Neural progenitor cell (in vitro differentiated cells): ENCODE data around the gene ADCY5. TPM values are rescaled to one million over a fixed set of nuclear protein-coding genes. Genes with fewer than 3 reads are reported as not detected.

Source experiments
- DNase-seq: peaks from one replicate; pipeline ENCODE4 v3.0.0-alpha.2; 2016; ENCODE audit warnings: low spot score
- H2AFZ ChIP-seq: fragments of 200-600 bp; sonication (generic); replicated peaks from 2 replicates; pipeline ENCODE4 v1.6.1; 2016; ENCODE audit warnings: antibody characterized with exemption
- H3F3A ChIP-seq: fragments of 200-600 bp; sonication (generic); 2 replicates; pipeline ENCODE4 v1.6.1; 2016; ENCODE audit warnings: antibody characterized with exemption, low read depth
- H3K27ac ChIP-seq: fragments of 200-600 bp; sonication (generic); 2 replicates; pipeline ENCODE4 v1.5.1; 2016; ENCODE audit warnings: mild to moderate bottlenecking
- H3K27me3 ChIP-seq: fragments of 200-600 bp; sonication (generic); 2 replicates; pipeline ENCODE4 v1.6.1; 2016; ENCODE audit warnings: mild to moderate bottlenecking, moderate library complexity
- H3K36me3 ChIP-seq: fragments of 200-600 bp; sonication (generic); 2 replicates; pipeline ENCODE4 v1.5.1; 2016
- H3K4me1 ChIP-seq: fragments of 200-600 bp; sonication (generic); 2 replicates; pipeline ENCODE4 v1.6.1; 2016; ENCODE audit warnings: mixed run types
- H3K4me2 ChIP-seq: fragments of 200-600 bp; sonication (generic); 2 replicates; pipeline ENCODE4 v1.6.1; 2016
- H3K4me3 ChIP-seq: fragments of 200-600 bp; sonication (generic); 2 replicates; pipeline ENCODE4 v1.5.1; 2016
- H3K79me2 ChIP-seq: fragments of 200-600 bp; sonication (generic); 2 replicates; pipeline ENCODE4 v1.6.1; 2016; ENCODE audit warnings: low read depth
- H3K9ac ChIP-seq: fragments of 200-600 bp; sonication (generic); 2 replicates; pipeline ENCODE4 v1.6.1; 2016
- H3K9me3 ChIP-seq: fragments of 200-600 bp; sonication (generic); 2 replicates; pipeline ENCODE4 v1.5.1; 2016; ENCODE audit warnings: low read depth
- H4K20me1 ChIP-seq: fragments of 200-600 bp; sonication (generic); 2 replicates; pipeline ENCODE4 v1.6.1; 2016; ENCODE audit warnings: low read depth
- H3K27ac Mint-ChIP-seq: 3 replicates; pipeline ENCODE4 v1.8.0; 2021; ENCODE audit warnings: mixed read lengths
- H3K27me3 Mint-ChIP-seq: 2 replicates; pipeline ENCODE4 v1.8.0; 2022; ENCODE audit warnings: low read depth, mild to moderate bottlenecking, inconsistent platforms, moderate library complexity, mixed read lengths; ENCODE audit not compliant: insufficient read depth
- H3K36me3 Mint-ChIP-seq: 3 replicates; pipeline ENCODE4 v1.8.0; 2021; ENCODE audit warnings: mixed read lengths
- H3K4me1 Mint-ChIP-seq: 3 replicates; pipeline ENCODE4 v1.8.0; 2021; ENCODE audit warnings: mixed read lengths
- H3K4me3 Mint-ChIP-seq: 3 replicates; pipeline ENCODE4 v1.8.0; 2021; ENCODE audit warnings: mild to moderate bottlenecking, moderate library complexity, mixed read lengths
- H3K9me3 Mint-ChIP-seq: 3 replicates; pipeline ENCODE4 v1.8.0; 2020; ENCODE audit warnings: mixed read lengths
- CTCF ChIP-seq: fragments of 200-600 bp; sonication (generic); IDR thresholded peaks from 2 replicates; pipeline ENCODE4 v1.5.1; 2017; ENCODE audit warnings: antibody characterized with exemption, mild to moderate bottlenecking
- EZH2 ChIP-seq: fragments of 200-600 bp; sonication (generic); IDR thresholded peaks from 2 replicates; pipeline ENCODE4 v1.6.1; 2017; ENCODE audit warnings: antibody characterized with exemption, mild to moderate bottlenecking, moderate library complexity
- EZH2phosphoT487 ChIP-seq: fragments of 200-600 bp; sonication (generic); IDR thresholded peaks from 2 replicates; pipeline ENCODE4 v1.6.1; 2017; ENCODE audit warnings: antibody characterized with exemption
- total RNA-seq: library from RNA; depleted of rRNA; stranded (reverse); fragments of >200 nt; gene quantifications from 2 replicates; pipeline ENCODE4 v1.2.3, GENCODE V29; 2015; ENCODE audit warnings: low replicate concordance

ADCY5 gene
- total RNA-seq, 1 donor from 2014 or later, result 1.6 TPM

- H3K4me1 ChIP-seq, result peaks cover 8% of the 10 kb centered on the region
- H3K4me3 Mint-ChIP-seq, result peak overlapping the region; percentile 83
- H3K9me3 ChIP-seq, result no peaks in the 10 kb centered on the region
- H3K27ac Mint-ChIP-seq, result no peak overlapping the region
- H3K27ac ChIP-seq, result no peak overlapping the region
- H3K27me3 ChIP-seq, result peaks cover 78% of the 10 kb centered on the region
- no peaks in the 10 kb centered on the region for H3K79me2 ChIP-seq
- peaks cover 20% of the 10 kb centered on the region for H3F3A ChIP-seq
- no peak overlapping the region for H3K4me2 ChIP-seq
- H2AFZ ChIP-seq, result no peak overlapping the region
- no peak for DNase-seq
- H3K36me3 ChIP-seq, result no peaks in the 10 kb centered on the region
- H3K27me3 Mint-ChIP-seq, result peaks cover 40% of the 10 kb centered on the region
- no peak overlapping the region for H3K9ac ChIP-seq
- TF ChIP-seq EZH2 (no peak), CTCF (no peak), EZH2phosphoT487 (no peak)
- H3K9me3 Mint-ChIP-seq, result peaks cover 3% of the 10 kb centered on the region
- H3K4me3 ChIP-seq, result no peak overlapping the region
- H4K20me1 ChIP-seq, result peaks cover 5% of the 10 kb centered on the region
- peaks cover 9% of the 10 kb centered on the region for H3K4me1 Mint-ChIP-seq
- H3K36me3 Mint-ChIP-seq, result peaks cover 3% of the 10 kb centered on the region
Measured at GRCh38 chr3:123451186-123451585, 2.3 kb upstream of the ADCY5 start.

GRCh38 chr3:123449997-123450604 lies 1.2 kb upstream of the ADCY5 start:
- Histone ChIP-seq H3F3A (peaks cover 20% of the 10 kb centered on the region), H3K4me1 (peaks cover 8% of the 10 kb centered on the region), H3K36me3 (no peaks in the 10 kb centered on the region), H3K4me2 (peak overlapping the region; percentile 87), H3K79me2 (no peaks in the 10 kb centered on the region), H3K9ac (no peak overlapping the region), H2AFZ (peak overlapping the region; percentile 99), H3K27ac (no peak overlapping the region), H4K20me1 (peaks cover 5% of the 10 kb centered on the region), H3K9me3 (no peaks in the 10 kb centered on the region), H3K27me3 (peaks cover 89% of the 10 kb centered on the region), H3K4me3 (peak overlapping the region; percentile 85)
- Mint-ChIP-seq H3K4me3 (peak overlapping the region; percentile 83), H3K27ac (no peak overlapping the region), H3K9me3 (peaks cover 3% of the 10 kb centered on the region), H3K27me3 (peaks cover 47% of the 10 kb centered on the region), H3K36me3 (peaks cover 3% of the 10 kb centered on the region), H3K4me1 (peaks cover 9% of the 10 kb centered on the region)
- TF ChIP-seq CTCF, result no peak
- peak; percentile 15 for TF ChIP-seq EZH2phosphoT487
- peak; percentile 34 for TF ChIP-seq EZH2
- DNase-seq, result peak; percentile 77

GRCh38 chr3:123449102-123449996 lies 459 bp upstream of the ADCY5 start:
- Mint-ChIP-seq H3K4me1 (peaks cover 9% of the 10 kb centered on the region), H3K9me3 (peaks cover 3% of the 10 kb centered on the region), H3K27ac (no peak overlapping the region), H3K4me3 (peak overlapping the region; percentile 83), H3K27me3 (peaks cover 45% of the 10 kb centered on the region), H3K36me3 (peaks cover 3% of the 10 kb centered on the region)
- peak overlapping the region; percentile 85 for H3K4me3 ChIP-seq
- H3F3A ChIP-seq, result peaks cover 20% of the 10 kb centered on the region
- H3K27ac ChIP-seq, result no peak overlapping the region
- H3K4me1 ChIP-seq, result peaks cover 8% of the 10 kb centered on the region
- peaks cover 97% of the 10 kb centered on the region for H3K27me3 ChIP-seq
- H3K9ac ChIP-seq, result no peak overlapping the region
- H3K36me3 ChIP-seq, result no peaks in the 10 kb centered on the region
- peak overlapping the region; percentile 87 for H3K4me2 ChIP-seq
- peak; percentile 73 for DNase-seq
- no peaks in the 10 kb centered on the region for H3K79me2 ChIP-seq
- H3K9me3 ChIP-seq, result no peaks in the 10 kb centered on the region
- TF ChIP-seq EZH2phosphoT487, result no peak
- TF ChIP-seq EZH2, result peak; percentile 18
- H4K20me1 ChIP-seq, result peaks cover 5% of the 10 kb centered on the region
- peak overlapping the region; percentile 99 for H2AFZ ChIP-seq
